ENCODE results near the gene CNOT3.
"Not testable (repeated sequence)": the region's sequence is repeated elsewhere in the genome, so short reads cannot be mapped to it uniquely, and the experiment has no call there.

The CNOT3 gene

DNA sequence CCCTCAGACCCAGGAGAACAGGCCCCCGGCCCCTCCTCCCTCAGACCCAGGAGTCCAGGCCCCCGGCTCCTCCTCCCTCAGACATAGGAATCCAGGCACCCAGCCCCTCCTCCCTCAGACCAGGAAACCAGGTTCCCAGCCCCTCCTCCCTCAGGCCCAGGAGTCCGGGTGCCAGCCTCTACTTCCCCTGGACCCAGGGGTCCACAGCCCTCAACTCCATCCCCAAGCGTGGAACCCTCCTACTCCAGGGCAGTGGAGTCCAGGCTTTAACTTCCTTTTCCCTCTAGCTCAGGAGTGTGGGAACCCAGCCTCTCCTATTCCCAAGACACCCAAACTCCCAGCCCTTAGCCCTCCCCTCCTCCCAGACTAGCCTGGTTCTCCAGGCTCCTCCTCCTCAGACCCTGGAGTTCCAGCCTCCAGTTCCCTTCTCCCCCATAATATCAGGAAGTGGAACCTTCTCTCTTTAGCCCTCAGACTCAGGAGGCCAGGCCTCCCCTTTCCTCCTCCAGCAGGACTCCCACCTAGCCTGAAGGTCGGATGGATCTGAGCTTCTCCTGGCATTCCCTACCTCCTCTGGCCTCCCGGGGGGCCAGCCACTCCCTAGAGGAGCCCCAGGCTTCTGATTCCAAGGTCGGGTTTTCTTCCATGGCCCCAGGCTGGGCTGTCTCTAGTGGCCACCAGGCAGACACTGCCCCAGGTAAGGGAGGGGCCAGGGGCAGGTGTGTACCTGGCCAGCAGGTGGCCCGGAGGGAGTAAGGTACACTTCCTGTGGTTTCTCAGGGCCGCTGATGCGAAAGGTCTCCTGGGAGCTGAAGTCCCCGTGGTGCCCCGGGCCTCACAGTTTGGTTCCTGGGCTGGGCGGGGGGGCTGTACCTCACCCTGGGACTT lies 35.2 kb downstream of the CNOT3 start, which contains the start of gene TMC4:
TMC4 (minus strand) TSS at position 690 of the 888 bp plus-strand sequence; CDS start at position 647, 43 bp downstream.
- no peak for DNase-seq

DNA sequence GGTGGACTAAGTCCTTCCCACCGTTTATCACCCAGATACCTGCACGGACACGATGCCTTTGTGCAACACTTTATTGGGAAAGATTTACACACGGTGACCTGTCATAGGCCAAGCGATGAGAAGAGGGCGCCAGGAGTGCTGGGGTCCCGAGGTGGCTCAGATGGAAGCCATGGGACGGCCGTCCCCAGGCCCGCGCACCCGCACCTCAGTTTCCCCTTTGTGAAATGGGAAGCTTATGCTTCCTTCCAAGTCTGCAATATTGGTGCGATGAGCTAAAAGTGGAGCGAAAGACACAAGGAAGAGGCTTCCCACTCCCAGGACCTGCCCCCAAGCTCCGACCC lies 35.8 kb downstream of the CNOT3 start:
- no peak for DNase-seq

DNA sequence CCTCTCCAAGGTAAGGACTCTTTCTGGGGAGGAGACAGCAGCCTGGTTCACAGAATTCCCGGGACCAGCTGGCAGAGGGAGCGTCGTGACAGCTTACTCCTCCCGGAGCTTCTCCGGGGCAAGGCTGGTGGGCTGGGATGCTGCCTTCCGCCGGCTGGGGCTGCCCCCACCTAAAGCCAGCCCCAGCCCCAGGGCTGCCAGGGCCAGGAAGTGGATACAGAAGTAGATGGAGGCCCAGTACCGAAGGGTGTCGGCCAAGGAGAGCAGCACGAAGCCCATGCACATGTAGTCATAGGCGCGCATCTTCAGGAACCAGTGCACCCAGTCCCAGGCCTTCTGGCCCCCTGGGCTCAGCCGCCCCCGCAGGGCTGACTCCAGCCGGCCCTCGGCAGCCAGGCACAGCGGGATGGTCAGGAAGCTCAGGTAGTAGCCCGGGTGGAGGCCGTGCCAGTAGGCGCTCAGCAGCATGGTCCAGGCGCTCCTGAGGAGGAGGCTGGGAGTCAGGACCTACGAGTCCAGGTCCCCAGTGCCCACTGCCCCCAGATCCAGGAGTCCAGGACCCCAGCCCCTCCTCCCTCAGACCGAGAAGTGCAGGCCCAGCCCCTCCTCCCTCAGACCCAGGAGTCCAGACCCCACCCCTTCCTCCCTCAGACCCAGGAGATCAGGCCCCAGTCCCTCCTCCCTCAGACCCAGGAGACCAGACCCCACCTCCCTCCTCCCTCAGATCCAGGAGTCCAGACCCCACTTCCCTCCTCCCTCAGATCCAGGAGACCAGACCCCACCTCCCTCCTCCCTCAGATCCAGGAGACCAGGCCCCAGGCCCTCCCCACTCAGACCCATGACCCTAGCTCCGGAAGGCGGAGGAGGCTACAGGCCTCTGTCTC lies 36.6 kb downstream of the CNOT3 start:
- no peak for DNase-seq

DNA sequence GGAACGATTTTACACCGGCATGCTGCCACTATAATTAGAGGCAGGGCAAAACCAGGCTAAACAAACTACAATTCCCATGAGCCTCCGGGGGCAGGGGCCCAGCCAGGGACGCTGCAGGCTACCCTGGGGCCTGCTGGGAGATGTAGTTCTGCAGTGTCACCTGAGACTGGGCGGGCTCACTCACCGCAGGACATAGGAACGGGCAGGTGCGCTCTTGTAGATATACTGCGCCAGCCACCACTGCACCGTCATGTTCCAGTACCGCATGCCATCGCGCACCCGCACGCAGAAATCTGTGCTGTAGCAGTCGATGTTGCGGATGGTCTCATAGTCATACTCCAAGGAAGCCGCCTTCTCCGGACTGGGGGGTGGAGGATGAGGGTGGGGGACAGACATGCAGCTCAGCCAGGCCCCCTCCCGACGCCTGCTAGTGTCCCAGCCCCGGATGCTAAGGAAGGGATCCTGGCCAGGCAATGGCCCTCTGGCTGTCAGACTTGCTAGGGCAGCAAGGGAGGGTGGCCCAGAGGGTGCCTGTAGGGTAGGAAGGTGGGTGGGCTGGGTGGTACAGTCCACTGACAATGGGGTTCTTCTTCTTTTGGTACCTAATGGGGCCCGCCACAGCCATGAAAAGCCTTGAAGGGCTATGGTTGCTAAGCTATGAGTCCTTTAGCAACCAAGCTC lies 41.2 kb downstream of the CNOT3 start:
- DNase-seq: peak in 1 of 5 experiments; percentile 31

DNA sequence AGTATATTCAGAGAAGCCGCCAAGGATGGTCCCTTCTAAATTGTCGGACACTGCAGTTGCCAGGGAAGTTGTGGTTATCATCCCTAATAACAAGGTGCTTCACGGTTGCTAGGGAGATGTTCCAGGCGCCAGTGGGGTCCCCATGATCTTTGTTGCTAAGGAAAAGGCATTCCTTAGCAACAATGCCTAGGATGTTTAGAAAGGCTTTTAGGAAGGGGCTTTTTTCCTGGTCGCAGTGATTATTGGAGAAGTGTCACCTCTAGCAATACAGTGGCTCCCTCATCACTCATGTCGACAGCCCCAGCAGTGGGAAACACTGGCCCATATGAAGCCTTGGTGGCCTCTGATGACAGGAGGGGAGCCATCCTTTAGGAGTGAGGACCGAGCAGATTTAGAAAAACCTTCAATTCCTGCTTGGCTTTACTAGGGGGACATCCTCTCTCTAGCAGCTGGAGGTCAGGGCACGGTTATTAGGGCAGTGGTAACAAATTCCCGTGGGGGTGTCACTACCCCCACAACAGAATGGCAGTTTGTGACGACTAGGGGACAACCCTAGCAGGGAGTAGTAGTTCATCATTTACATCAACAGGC lies 41.8 kb downstream of the CNOT3 start:
- no peak for DNase-seq

DNA sequence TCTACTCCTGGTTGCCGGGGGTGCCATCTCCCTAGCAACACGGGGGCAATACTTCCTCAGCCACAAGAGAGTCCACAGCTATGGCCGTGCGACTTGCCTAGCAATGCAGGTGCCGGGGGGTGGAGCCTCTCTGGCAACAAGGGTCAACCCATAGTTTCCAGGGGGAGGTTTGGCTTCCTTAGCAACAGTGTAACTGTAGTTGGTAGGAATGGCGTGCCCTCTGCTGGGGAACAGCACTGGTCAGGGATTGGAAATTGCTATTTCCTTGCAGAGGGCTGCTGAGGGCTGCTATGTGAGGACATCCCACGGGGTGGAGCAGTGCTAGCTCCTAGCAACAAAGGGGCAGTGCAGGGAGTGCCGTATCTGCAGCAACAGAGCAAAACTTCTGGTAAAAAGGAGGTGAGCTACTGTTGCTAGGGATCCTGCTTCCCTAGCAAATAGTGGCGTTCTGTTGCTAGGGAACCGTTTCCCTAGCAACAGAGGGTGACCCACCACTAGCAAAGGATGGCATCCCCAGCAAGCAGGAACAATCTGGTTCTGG lies 42.4 kb downstream of the CNOT3 start:
- no peak for DNase-seq

DNA sequence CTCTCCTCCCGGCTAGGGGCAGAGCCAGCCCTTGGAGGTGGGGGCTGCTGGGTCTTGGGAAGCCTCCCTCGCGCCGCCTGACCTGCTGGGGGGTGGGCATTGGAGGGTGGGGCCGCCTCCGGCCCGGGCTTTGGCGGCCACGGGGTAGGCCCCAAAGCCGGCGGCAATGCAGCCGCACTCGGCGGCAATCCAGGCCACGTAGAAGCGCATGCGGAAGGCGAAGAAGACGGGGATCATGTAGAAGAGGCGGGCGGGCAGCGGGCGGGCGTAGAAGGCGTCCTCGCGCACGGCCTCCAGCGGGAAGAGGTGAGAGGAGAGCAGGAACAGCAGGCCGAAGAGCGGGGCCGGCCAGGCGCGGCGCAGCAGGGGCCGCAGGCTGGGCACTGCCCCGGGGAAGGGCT lies 43.1 kb downstream of the CNOT3 start:
- no peak for DNase-seq

DNA sequence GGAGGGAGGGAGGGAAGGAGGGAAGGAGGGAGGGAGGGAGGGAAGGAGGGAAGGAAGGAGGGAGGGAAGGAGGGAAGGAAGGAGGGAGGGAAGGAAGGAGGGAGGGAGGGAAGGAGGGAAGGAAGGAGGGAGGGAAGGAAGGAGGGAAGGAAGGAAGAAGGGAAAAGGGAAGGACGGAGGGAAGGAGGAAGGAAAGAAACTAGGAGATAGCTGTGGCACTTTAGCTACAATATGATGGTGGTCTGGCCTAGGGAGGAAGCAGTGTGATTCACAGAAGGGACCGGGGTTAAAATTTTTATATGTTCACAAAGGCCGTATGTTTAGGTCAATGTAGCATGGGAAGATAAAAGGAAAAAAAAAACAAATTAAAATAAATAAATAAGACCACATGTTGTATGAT lies 44.3 kb downstream of the CNOT3 start:
- DNase-seq: not testable (repeated sequence)

DNA sequence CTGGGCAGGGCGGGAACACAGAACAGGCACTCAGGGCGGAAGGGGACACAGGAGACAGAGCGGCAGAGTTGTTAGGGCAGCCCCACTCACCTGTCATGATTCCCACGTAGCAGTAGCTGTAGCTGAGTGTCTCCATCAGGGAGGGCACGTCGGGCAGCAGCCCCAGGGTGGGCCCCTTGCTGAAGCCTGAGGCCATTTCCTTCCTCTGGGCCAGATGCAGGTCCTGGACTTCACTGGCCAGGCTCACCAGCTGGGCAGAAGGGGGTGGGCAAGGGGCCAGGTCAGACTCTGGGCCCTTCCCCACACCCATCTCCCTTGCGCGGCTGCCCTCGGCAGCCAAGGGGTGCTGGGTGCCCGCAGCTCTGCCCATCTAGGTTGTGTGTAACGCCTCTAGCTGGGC lies 45.9 kb downstream of the CNOT3 start:
- no peak for DNase-seq

DNA sequence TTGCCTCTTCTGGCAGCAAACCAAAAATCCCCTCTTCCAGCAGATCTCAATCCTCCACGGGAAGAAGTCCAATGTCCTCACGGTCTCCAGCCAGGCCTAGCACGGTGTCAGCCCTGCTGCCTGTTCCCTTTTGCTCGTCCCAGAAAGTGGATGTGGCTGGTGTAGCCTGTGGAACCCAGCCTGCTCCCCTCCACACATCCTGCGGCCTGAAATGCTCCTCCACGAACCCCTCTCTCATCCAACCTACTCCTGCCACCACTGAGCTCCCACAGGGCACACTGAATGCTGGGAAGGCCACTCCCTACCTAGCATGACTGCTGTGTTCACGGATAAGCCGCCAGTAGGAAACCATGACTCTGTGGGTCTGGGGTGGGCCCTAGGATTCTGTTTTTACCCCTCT lies 48.8 kb downstream of the CNOT3 start:
- DNase-seq: no peak

DNA sequence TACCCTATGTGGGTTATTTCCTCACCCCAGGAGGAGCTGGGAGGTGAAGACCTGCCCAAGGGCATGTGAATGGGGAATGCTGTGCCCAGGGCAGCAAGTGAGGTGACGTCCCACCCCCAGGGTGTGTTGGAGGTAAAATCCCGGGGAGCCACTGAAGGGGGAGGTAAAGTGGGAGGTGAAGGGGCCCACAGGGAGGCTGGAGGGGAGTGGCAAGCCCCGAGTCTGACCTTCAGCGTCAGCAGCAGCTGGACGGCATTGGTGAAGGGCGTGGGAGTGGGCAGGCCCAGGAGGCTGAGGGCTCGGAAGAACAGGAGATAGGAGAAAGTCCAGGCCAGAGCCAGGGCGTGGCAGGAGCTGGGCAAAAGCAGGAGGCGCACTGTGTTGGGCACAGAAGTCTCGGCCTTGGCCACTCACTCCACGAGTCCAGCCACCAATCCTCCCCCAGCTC lies 49.4 kb downstream of the CNOT3 start:
- DNase-seq: no peak

DNA sequence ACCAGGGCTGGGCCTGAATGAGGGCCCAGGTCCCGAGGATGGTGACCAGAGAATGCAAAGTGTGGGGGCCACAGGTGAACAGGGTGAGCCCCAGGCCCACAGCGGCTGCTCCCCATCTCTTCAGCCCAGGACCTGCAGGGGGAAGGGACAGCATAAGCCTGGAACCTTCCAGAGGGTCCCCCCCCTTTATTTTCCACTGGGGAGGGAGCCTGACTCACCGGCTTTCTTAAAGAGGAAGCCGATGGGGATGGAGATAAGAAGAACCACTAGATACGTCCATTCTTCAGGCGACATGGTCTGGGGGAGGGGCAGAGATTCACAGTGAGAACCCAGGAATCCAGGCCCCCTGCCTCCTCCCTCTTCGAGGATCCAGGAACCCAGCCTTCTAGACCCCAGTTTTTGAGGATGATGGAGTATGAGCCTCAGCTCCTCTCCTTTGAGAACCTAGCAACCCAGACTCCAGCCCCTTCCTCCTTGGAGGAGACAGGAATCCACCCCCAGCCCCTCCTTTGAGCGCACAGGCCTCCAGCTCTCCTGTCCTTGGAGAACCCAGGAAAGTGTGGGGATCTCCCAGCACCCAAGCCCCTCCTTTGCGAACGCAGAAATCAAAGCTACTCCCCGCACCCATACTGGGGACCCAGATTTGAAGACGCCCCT lies 50.8 kb downstream of the CNOT3 start:
- DNase-seq: peak in 4 of 5 experiments; percentile 32 to 86 (median 50)

DNA sequence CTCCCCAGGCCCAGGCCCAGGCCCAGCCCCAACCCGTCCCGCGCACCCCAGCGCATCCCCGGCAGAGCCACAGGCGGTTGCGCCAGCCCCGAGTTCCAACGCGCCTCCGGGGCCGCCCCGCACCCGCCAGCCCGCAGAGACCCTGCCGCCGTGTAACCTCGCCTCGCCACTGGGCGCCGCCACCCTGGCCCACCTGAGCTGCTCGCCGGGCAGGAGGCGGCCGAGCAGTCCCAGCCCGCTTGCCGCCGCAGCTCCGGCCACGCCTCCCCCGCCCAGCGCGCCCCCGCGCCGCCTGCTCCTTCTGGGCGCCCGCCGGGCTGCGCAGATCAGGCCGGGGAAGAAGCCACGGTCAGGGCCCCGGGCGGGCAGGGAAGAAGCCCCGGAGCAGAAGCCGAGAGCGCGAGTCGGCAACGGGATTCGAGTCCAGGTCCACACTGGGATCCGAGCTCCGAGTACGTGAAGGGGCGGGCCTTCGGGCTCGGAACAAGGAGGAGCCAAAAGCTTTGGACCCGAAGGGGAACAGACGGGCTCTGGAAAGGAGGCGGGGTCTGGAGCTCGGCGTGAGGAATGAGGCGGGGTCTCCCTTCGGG lies 51.7 kb downstream of the CNOT3 start, which contains the start of gene MBOAT7:
MBOAT7 (minus strand) TSS at position 436 of the 590 bp plus-strand sequence. CDS start 1,072 bp downstream, outside the sequence.
- no peak for DNase-seq

DNA sequence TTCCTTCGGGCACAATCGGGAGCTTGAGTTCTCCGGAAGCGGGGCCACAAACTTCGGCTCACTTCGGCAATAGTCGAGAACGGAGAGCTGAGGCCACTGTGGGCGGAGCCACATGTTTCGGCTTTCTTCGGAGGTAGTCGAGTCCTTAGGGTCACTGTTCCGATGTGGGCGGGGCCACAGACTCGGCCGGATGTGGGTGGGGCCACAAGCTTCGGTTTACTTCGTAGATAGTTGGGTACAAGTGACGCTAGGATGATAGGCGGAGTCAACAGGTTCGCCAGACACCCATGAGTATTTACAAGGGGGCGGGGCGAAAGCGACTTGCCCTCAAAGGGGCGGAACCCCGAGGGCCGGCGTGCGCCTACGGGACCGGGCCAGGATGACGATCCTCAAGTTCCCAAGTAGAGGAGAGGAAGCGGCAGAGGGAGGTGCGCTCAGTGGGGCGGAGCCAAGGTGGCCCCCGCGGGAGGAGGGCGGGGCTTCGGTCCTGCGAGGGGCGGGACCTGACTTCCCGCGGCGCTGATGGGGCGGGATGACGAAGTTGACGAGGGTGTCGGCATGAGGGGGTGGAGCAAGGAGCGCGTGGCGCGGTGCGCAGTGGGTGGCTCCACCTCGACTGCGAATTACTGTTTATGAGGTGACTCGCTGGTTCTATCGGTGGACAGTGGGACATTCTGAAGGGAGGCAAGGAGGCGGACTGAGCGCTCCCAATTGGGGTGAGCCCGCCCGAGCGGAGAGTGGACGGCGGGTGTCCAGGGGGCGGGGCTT lies 52.4 kb downstream of the CNOT3 start:
- DNase-seq: peak; percentile 98 to 100 (median 100)

DNA sequence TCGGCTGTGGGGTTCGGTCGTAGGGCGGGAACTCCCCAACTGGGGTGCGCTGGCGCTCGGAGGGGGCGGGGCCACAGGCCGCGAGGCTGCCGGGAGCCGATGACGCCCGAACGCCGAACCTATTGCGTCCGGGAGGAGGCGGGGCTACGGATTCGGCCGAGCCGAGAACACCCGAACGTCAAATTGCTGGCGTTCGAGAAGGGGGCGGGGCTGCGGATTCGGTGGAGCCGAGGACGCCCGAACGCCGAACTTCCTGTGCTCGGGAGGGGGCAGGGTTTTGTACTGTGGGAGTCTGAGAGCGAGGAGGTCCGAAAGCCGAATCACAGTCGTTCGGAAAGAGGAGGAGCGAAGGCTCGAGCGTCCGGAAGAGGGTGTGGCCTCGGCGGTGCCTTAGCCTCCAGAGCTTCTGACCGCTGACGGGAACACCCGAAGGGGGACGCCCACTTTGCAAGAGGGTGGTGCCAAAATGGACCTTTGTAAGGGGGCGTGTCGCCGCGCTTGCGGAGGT lies 53.0 kb downstream of the CNOT3 start:
- peak; percentile 99 to 100 (median 100) for DNase-seq

DNA sequence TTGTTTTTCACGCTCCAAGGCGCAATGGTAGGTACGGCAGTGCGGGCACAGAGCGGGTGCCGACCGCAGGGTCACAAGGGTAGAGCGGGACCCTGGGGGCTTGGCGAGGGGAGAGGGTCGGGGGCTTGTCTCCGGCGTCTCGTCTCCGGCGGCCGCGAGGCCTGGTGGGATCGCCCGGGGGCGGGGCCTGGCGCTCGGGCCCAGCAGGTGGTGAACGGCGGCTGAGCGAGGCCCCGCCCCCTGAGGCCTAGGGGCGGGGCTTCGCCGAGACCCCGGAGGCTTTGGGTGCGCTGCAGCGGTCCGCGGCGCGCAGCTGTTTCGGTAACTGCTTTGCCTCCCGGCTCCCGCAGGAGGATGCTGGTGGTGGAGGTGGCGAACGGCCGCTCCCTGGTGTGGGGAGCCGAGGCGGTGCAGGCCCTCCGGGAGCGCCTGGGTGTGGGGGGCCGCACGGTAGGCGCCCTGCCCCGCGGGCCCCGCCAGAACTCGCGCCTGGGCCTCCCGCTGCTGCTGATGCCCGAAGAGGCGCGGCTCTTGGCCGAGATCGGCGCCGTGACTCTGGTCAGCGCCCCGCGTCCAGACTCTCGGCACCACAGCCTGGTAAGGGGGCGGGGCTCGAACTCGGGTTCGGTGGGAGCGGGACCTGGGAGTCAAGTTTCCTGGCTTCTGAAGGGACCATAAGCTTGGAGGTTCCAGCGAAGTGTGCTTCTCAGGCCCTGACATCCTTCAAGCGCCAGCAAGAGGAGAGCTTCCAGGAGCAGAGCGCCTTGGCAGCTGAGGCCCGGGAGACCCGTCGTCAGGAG lies 53.6 kb downstream of the CNOT3 start, which contains the start of gene TSEN34:
TSEN34 (plus strand) TSS at position 298 of the 800 bp plus-strand sequence; CDS start at position 355, 57 bp downstream.
- DNase-seq: peak; percentile 76 to 94 (median 84)

DNA sequence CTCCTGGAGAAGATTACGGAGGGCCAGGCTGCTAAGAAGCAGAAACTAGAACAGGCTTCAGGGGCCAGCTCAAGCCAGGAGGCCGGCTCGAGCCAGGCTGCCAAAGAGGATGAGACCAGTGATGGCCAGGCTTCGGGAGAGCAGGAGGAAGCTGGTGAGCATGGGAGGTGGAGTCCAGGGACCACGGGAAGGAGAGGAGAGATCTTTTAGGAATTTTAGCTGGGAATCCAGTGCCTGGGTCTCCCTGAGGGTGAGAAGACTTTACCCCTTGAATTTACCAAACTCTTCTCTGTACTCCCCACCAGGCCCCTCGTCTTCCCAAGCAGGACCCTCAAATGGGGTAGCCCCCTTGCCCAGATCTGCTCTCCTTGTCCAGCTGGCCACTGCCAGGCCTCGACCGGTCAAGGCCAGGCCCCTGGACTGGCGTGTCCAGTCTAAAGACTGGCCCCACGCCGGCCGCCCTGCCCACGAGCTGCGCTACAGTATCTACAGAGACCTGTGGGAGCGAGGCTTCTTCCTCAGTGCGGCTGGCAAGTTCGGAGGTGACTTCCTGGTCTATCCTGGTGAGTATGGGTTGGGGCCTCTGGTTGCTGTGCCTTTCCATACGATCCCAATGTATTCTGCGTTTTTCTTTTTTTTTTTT lies 54.4 kb downstream of the CNOT3 start:
- no peak for DNase-seq

DNA sequence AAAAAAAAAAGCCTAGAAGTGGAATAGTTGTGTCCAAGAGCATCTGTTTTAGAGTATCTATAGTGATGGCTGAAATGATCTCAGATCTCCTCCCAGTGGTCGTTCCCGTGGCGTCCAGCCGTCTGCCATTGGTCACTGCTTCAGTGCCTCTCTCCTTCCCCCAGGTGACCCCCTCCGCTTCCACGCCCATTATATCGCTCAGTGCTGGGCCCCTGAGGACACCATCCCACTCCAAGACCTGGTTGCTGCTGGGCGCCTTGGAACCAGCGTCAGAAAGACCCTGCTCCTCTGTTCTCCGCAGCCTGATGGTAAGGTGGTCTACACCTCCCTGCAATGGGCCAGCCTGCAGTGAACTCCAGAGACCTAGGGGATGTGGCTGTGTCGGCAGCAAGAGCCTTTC lies 55.4 kb downstream of the CNOT3 start:
- DNase-seq: no peak
